Activated CD4-positive, alpha-beta memory T cell treated with anti-CD3 and anti-CD28 coated beads for 36 hours (primary cell): ENCODE measurements around the gene BRD3. TPM values are rescaled to one million over a fixed set of nuclear protein-coding genes. Genes with fewer than 3 reads are reported as not detected.
"Not testable (repeated sequence)": the region's sequence is repeated elsewhere in the genome, so short reads cannot be mapped to it uniquely, and the experiment has no call there.

Experiments
- CTCF ChIA-PET: fragments of 350-600 bp; sonication (Branson Sonifier 250); formaldehyde crosslinking; loops from one replicate; lab custom pipeline; 2021; ENCODE audit warnings: antibody characterized with exemption, inconsistent platforms; lab: Charles Lee
- POLR2A ChIA-PET: fragments of 350-600 bp; sonication (Branson Sonifier 250); formaldehyde crosslinking; loops from one replicate; lab custom pipeline; 2021; ENCODE audit warnings: antibody characterized with exemption; lab: Charles Lee
- DNase-seq: peaks from one replicate; pipeline ENCODE4 v3.0.0-alpha.2; 2020
- H3K27ac Mint-ChIP-seq: one replicate; pipeline ENCODE4 v1.8.0; 2021; ENCODE audit warnings: mixed read lengths
- H3K27me3 Mint-ChIP-seq: one replicate; pipeline ENCODE4 v1.8.0; 2021; ENCODE audit warnings: mixed read lengths
- H3K36me3 Mint-ChIP-seq: one replicate; pipeline ENCODE4 v1.8.0; 2021; ENCODE audit warnings: mixed read lengths
- H3K4me1 Mint-ChIP-seq: one replicate; pipeline ENCODE4 v1.8.0; 2021; ENCODE audit warnings: low read depth, mixed read lengths
- H3K4me3 Mint-ChIP-seq: one replicate; pipeline ENCODE4 v1.8.0; 2021; ENCODE audit warnings: mild to moderate bottlenecking, mixed read lengths
- H3K9me3 Mint-ChIP-seq: one replicate; pipeline ENCODE4 v1.8.0; 2021; ENCODE audit warnings: mixed read lengths
- intact Hi-C: fragments of 100-400 bp; cut with micrococcal nuclease; formaldehyde crosslinking; loops from one replicate; pipeline ENCODE4 v1.15.1; 2023
- total RNA-seq, 2 experiments: library from RNA; stranded (reverse); gene quantifications; one replicate each; pipeline ENCODE4 v1.2.3, GENCODE V29; 2021

BRD3 gene
- total RNA-seq, 2 experiments from 2014 or later = 29.2 to 30.0 TPM

DNA sequence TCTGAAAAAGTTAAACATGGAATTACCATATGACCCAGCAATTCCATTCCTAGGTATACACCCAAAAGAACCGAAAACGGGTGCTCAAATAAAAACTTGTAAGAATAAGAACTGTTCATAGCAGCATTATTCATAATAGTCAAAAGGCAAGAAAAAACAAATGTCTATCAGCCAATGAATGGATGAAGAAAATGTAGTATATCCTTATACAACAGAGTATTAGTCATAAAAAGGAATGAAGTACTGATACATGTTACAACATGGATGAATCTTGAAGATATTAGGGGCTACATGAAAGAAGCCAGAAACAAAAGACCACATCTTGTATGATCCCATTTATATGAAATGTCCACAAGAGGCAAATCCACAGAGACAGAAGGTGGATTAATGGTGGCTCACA lies 15.6 kb upstream of the BRD3 start:
- Mint-ChIP-seq H3K4me1 (no peaks in the 10 kb centered on the region), H3K9me3 (peaks cover 8% of the 10 kb centered on the region), H3K27ac (no peak overlapping the region), H3K4me3 (no peak overlapping the region), H3K27me3 (peaks cover 8% of the 10 kb centered on the region), H3K36me3 (peaks cover 4% of the 10 kb centered on the region)
- DNase-seq = no peak
- intact Hi-C loops = no loop called here
- ChIA-PET CTCF (no interaction called here), POLR2A (no interaction called here)

DNA sequence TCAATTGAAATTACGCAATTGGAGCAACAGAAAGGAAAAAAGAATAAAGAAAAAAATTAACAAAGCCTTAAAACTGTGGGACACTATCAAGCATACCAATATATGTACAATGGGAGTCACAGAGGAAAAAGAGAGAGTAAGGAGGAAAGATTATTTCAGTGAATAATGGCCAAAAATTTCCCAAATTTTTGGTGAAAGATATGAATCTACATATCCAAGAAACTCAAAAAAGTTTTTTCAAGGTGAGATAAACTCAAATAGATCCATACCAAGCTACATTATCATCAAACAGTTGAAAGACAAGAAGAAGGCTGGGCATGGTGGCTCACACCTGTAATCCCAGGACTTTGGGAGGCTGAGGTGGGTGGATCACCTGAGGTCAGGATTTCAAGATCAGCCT lies 8.8 kb upstream of the BRD3 start:
- Mint-ChIP-seq H3K27me3 (peaks cover 14% of the 10 kb centered on the region), H3K4me1 (no peaks in the 10 kb centered on the region), H3K27ac (no peak overlapping the region), H3K36me3 (peaks cover 9% of the 10 kb centered on the region), H3K9me3 (peaks cover 15% of the 10 kb centered on the region), H3K4me3 (no peak overlapping the region)
- POLR2A ChIA-PET = no interaction called here
- CTCF ChIA-PET = no interaction called here
- intact Hi-C loops = no loop called here
- no peak for DNase-seq

DNA sequence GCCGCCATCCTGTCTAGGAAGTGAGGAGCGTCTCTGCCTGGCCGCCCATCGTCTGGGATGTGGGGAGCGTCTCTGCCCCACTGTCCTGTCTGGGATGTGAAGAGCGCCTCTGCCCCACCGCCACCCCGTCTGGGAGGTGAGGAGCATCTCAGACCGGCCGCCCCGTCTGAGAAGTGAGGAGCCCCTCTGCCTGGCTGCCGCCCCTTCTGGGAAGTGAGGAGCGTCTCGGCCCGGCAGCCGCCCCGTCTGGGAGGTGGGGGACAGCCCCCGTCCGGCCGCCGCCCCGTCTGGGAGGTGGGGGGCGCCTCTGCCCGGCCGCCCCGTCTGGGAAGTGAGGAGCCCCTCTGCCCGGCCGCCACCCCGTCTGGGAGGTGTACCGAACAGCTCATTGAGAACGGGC lies 7.9 kb upstream of the BRD3 start:
- DNase-seq, H3K27ac Mint-ChIP-seq, CTCF ChIA-PET, H3K36me3 Mint-ChIP-seq, H3K4me1 Mint-ChIP-seq, POLR2A ChIA-PET, intact Hi-C loops, H3K4me3 Mint-ChIP-seq: not testable (repeated sequence)
- Mint-ChIP-seq H3K9me3 (peaks cover 15% of the 10 kb centered on the region), H3K27me3 (peaks cover 10% of the 10 kb centered on the region)

DNA sequence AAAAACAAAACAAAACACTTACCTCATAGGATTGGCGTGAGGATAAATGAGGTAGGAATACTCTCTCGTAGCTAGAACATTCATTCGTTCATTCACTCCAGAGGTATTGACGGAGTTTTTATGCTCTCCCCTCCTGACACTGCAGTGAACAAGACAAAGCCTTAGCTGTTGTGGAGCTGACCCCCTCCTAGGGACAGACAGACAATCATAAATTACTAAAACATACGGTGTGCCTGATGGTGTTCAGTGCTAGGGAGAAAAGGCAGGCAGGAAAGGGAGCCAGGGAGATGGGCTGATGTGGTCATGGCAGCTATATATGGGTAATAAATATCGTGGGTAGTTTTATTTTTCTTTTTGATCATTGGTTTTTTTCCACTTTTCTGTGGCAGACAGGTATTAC lies 5.7 kb upstream of the BRD3 start:
- POLR2A ChIA-PET = no interaction called here
- H3K27ac Mint-ChIP-seq = no peak overlapping the region
- peaks cover 5% of the 10 kb centered on the region for H3K36me3 Mint-ChIP-seq
- no peak overlapping the region for H3K4me3 Mint-ChIP-seq
- intact Hi-C loops = no loop called here
- H3K27me3 Mint-ChIP-seq = peaks cover 19% of the 10 kb centered on the region
- no peak for DNase-seq
- H3K4me1 Mint-ChIP-seq = peaks cover 3% of the 10 kb centered on the region
- peaks cover 8% of the 10 kb centered on the region for H3K9me3 Mint-ChIP-seq
- CTCF ChIA-PET = interaction anchor here (1.2 kb wide), 1 partner anchor 7 kb away, joined by 3 read pairs; no protein-coding TSS in a partner anchor

DNA sequence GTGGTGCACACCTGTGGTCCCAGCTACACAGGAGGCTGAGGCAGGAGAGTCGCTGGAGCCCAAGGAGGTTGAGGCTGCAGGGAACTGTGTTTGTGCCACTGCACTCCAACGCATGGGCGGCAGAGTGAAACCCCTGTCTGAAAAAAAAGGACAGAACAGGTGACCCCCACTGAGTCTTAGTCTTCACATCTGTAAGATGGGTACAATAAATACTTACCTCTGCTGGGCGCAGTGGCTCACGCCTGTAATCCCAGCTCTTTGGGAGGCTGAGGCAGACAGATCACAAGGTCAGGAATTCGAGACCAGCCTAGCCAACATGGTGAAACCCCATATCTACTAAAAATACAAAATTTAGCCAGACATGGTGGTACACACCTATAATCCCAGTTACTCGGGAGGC lies 4.9 kb upstream of the BRD3 start:
- intact Hi-C loops, POLR2A ChIA-PET, H3K27ac Mint-ChIP-seq, H3K4me3 Mint-ChIP-seq, DNase-seq, CTCF ChIA-PET, H3K4me1 Mint-ChIP-seq, H3K36me3 Mint-ChIP-seq, H3K9me3 Mint-ChIP-seq: not testable (repeated sequence)
- H3K27me3 Mint-ChIP-seq = peaks cover 19% of the 10 kb centered on the region

DNA sequence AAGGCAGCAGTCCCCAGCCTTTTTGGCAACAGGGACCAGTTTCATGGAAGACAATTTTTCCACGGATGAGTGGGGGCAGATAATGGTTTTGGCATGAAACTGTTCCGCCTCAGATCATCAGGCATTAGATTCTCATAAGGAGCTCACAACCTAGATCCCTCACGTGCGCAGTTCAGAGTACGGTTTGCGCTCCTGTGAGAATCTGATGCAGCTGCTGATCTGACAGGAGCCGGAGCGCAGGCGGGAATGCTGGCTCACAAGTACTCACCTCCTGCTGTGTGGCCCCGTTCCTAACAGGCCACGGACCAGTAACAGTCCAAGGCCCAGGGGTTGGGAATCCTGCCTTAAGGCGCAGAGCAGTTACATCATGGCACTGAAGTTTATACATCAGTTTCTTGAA lies 3.3 kb upstream of the BRD3 start:
- no peak for DNase-seq

DNA sequence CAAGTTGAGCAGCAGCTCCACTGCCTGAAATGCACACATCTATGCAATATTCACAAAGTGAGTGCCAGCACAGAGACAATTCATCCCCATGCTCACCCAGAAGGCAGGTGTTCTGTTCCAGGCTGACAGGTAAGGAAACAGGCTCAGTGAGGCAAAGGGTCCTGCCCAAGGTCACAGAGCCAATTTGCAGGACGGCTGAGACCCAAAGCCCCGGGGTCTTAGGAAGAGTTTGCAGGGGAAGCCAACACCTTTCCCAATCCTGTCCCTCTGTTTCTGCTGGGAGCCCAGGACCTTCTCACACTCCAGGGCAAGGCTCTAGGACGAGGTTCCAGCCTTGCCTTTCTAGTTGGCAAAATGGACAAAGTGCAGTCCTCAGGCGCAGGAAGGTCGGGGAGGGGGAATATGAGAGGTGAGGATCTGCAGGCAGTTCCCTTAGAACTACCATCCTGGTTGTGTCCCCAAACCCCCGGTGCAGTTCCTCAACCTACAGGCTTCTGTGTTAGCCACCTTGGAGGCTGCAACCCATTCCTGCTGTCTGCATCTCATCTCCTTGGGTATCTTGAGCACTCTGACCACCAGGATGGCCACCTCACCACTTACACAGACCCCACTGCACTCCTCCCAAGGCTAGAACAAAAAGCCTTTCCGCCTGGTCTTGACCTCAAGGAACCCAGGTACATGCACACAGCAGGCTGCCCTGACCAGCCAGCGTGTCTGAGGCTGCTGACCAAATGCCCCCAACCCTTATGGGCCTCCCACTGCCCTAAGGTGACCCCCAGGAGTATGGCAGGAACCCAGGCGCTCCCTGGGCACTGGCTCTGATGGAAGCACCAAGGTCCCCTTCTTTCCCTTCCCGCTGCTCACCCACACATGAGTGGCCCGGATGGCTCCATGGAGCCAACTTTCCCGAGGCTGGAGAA lies 1.9 kb upstream of the BRD3 start:
- CTCF ChIA-PET = no interaction called here

More for the DNA sequence above, 3.3 kb upstream of the BRD3 start:
- H3K4me3 Mint-ChIP-seq = no peak overlapping the region
- H3K27ac Mint-ChIP-seq = no peak overlapping the region
- CTCF ChIA-PET = no interaction called here
- peaks cover 2% of the 10 kb centered on the region for H3K36me3 Mint-ChIP-seq
- H3K4me1 Mint-ChIP-seq = peaks cover 8% of the 10 kb centered on the region
- intact Hi-C loops = no loop called here
- POLR2A ChIA-PET = no interaction called here
- peaks cover 19% of the 10 kb centered on the region for H3K27me3 Mint-ChIP-seq
- peaks cover 1% of the 10 kb centered on the region for H3K9me3 Mint-ChIP-seq

DNA sequence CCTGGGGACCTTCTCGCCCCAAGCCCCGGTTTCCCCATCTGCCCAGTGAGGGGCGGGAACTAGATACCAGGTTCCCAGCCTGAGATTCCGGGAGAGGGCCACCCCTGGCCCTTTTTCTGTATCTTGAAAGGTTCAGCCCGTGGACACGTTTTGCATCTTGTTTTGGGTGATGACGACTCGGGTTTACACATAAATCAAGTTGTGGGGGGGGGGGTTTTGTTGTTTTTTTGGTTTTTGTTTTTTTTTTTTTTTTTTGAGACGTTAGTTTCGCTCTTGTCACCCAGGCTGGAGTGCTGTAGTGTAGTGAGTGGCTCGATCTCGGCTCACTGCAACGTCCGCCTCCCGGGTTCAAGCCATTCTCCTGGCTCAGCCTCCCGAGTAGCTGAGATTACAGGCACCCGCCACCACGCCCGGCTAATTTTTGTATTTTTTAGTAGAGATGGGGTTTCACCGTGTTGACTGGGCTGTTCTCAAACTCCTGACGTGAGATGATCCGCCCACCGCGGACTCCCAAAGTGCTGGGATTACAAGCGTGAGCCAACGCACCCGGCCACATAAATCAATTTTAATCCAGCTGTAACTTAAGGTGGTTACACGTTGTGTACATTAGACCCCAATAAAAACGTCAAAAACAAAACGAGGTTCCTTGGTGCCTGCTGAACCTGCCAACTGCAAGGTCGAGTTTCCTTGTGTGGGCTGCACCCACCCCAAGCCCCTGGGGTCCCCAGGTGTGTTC lies 1.1 kb upstream of the BRD3 start:
- intact Hi-C loops = loop anchor here (1.0 to 10.0 kb wide), 9 partner anchors 30 to 1838 kb away; partner anchors contain the start of genes BRD3OS, CAMSAP1, RNU6ATAC and VAV2
- Mint-ChIP-seq H3K4me1 (peaks cover 21% of the 10 kb centered on the region), H3K27ac (peak overlapping the region; percentile 78), H3K27me3 (peaks cover 16% of the 10 kb centered on the region), H3K9me3 (no peaks in the 10 kb centered on the region), H3K36me3 (no peaks in the 10 kb centered on the region), H3K4me3 (peak overlapping the region; percentile 73)
- ChIA-PET CTCF (no interaction called here), POLR2A (interaction anchor here (0.5 kb wide), 1 partner anchor 88 kb away, joined by 3 read pairs; no protein-coding TSS in a partner anchor)
- DNase-seq = peak; percentile 14

More for the DNA sequence above, 1.9 kb upstream of the BRD3 start:
- Mint-ChIP-seq H3K27me3 (peaks cover 18% of the 10 kb centered on the region), H3K4me1 (peaks cover 17% of the 10 kb centered on the region), H3K27ac (peak overlapping the region; percentile 14), H3K36me3 (peaks cover under 1% of the 10 kb centered on the region), H3K4me3 (peak overlapping the region; percentile 4), H3K9me3 (no peaks in the 10 kb centered on the region)
- intact Hi-C loops = loop anchor here (2.0 to 10.0 kb wide), 6 partner anchors 29 to 1838 kb away; partner anchors contain the start of genes CAMSAP1 and VAV2
- POLR2A ChIA-PET = no interaction called here
- no peak for DNase-seq

DNA sequence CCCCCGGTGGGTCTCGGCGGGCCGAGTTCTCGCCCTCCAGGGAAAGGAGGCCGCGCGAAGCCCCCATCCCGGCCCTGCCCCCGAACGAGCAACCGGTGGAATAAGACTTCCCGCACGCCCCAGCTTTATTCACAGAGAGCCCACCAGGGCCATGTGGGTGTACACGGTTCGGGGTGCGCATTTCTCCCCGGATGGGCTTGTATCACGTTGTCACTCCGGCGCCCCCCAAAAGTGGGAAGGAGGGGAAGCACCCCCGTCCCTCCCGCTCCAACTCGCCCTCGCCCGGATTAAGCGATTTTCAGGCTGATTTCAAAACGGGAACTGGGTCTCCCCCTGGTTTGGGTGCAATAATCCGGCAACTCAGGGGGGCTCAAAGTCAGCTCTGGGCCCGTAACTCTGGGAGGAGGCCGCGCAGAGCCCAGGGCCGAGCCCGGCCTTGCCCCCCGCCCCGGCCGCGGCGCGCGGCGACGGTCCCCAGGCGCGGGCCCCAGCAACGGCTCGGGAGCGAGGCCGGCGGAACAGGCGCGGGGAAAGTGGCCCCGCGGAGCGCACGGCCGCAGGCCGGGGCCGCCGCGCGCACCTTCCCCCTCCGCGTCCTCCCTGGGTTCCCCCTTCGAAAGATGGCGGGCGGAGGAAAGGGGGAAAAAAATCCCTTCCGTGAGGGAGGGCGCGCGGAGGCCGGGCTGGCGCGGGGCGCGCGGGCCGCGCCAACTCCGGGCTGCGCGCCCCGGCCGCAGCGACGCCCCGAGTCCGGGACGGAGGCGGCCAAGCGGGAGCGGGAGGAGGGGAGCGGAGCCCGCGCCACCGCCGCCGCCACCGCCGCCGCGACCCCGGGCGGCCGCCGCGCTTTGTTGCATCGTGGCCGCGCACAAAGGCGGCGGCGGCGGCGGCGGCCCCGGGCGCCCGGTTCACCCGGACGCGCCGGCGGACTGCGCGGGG lies 644 bp downstream of the BRD3 start:
- peak; percentile 48 for DNase-seq
- H3K27ac Mint-ChIP-seq = peak overlapping the region; percentile 80
- POLR2A ChIA-PET = interaction anchor here (1.2 to 2.3 kb wide), 3 partner anchors 41 to 69 kb away, joined by 4 to 13 read pairs (median 8); partner anchors contain the start of genes BRD3OS and WDR5
- H3K4me1 Mint-ChIP-seq = peaks cover 28% of the 10 kb centered on the region
- no peaks in the 10 kb centered on the region for H3K36me3 Mint-ChIP-seq
- H3K4me3 Mint-ChIP-seq = peak overlapping the region; percentile 87
- intact Hi-C loops = loop anchor here (5.0 to 10.0 kb wide), 5 partner anchors 75 to 1840 kb away; partner anchors contain the start of genes CAMSAP1 and VAV2
- CTCF ChIA-PET = interaction anchor here (1.3 to 1.4 kb wide), 2 partner anchors 41 to 98 kb away, joined by 3 to 6 read pairs; partner anchors contain the start of genes BRD3OS and RNU6ATAC
- peaks cover 13% of the 10 kb centered on the region for H3K27me3 Mint-ChIP-seq
- no peaks in the 10 kb centered on the region for H3K9me3 Mint-ChIP-seq

DNA sequence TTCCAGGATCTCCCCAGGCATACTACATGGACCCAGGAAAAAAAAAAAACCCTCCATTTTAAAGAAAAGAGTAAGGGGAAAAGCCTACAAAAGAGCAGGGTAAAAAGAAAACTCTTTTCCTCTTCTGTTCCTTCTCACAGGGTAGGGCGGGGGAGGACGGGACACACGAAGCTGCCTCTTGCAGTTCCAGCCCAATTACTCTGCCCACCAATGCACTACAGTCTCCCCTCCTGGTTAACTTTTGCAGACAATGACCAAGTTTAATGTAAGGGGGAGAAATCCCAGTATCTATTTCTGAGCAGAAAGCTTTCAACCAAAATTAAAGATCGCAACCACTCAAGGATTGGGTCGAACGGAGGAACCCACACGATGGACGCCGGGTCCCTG lies 1.3 kb downstream of the BRD3 start:
- CTCF ChIA-PET = interaction anchor here (0.9 to 1.4 kb wide), 4 partner anchors 8 to 98 kb away, joined by 3 to 6 read pairs (median 3); partner anchors contain the start of genes BRD3OS, RNU6ATAC and WDR5
- DNase-seq = peak; percentile 27
- peaks cover 13% of the 10 kb centered on the region for H3K27me3 Mint-ChIP-seq
- H3K27ac Mint-ChIP-seq = peak overlapping the region; percentile 94
- POLR2A ChIA-PET = interaction anchor here (1.2 to 2.3 kb wide), 3 partner anchors 41 to 69 kb away, joined by 4 to 13 read pairs (median 8); partner anchors contain the start of genes BRD3OS and WDR5
- no peaks in the 10 kb centered on the region for H3K36me3 Mint-ChIP-seq
- peaks cover 28% of the 10 kb centered on the region for H3K4me1 Mint-ChIP-seq
- no peaks in the 10 kb centered on the region for H3K9me3 Mint-ChIP-seq
- peak overlapping the region; percentile 87 for H3K4me3 Mint-ChIP-seq
- intact Hi-C loops = loop anchor here (5.0 to 10.0 kb wide), 5 partner anchors 74 to 1841 kb away; partner anchors contain the start of genes CAMSAP1 and VAV2
